Measurements from ENCODE around the gene COLEC12. TPM values are rescaled to one million over a fixed set of nuclear protein-coding genes. Genes with fewer than 3 reads are reported as not detected.

Gene COLEC12
- polyA plus RNA-seq, 3 donors, result 26.3 to 28.9 (median 28.3) TPM

- no peak for DNase-seq (ENCODE audit: extremely low read depth in 1 of 11, low read depth in 9 of 11, low spot score in 4 of 11)
These were observed 118.0 kb downstream of the COLEC12 start for GRCh38 chr18:382423-382984.

DNA sequence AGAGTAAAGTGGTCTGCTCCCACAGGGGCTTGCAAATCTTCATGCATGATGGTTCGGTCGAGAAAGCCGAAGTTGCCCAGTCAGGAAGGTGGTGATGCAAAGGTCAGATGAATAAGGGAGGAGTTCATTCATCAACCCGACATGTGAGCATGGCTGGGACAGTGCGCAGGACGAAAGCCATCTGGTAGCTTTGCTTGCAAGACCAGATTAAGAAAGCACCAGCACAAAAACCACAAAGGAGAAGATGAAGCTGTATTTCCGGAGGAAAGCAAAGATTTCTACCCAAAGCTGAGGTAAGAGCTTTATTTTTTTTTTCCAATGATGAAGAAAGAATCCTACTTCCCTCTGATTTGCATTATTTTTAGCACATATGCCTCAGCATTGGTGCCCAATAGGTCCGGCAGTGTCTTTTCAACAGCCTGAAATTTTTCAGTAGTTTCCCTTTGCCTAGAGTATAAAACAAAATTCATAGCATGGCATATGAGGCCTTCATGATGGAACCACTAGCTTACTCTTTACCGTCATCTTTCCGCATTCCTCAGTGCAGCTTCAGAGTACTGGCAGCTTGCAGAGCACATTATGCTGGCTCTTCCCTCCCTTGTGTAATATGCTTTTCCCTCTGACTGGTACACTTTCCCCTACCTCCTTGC, 120.7 kb downstream of the COLEC12 start:
- peak in 8 of 11 donors; percentile 45 to 75 (median 60) for DNase-seq (ENCODE audit: extremely low read depth in 1 of 11, low read depth in 9 of 11, low spot score in 4 of 11)

DNA sequence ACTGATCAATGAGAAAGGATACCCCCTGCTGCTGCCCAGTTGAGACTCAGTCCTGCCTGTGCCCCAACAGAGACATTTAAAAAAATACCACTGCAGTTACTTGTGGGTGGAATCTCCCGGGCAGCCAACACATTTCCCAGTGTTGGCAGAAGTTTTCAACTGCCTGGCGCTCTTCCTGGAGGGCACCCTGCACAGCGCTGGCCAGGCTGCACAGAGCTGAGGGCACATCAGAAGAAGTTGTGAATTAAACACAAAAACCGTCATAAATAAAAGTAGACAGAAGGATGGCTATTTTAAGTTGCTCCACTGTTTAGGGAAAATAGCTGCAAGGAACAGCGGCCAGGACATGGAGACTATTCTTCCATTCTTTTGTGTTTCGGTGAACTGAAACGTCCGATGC, 122.4 kb downstream of the COLEC12 start:
- no peak for DNase-seq (ENCODE audit: extremely low read depth in 1 of 11, low read depth in 9 of 11, low spot score in 4 of 11)

- no peak for DNase-seq (ENCODE audit: extremely low read depth in 1 of 11, low read depth in 9 of 11, low spot score in 4 of 11)
These were observed 123.4 kb downstream of the COLEC12 start for GRCh38 chr18:377088-377487.

- DNase-seq (ENCODE audit: extremely low read depth in 1 of 11, low read depth in 9 of 11, low spot score in 4 of 11), result no peak
These were observed 124.2 kb downstream of the COLEC12 start for GRCh38 chr18:376311-376710.

- DNase-seq (ENCODE audit: extremely low read depth in 1 of 11, low read depth in 9 of 11, low spot score in 4 of 11), result no peak
These were observed 125.8 kb downstream of the COLEC12 start for GRCh38 chr18:374721-375168.

DNA sequence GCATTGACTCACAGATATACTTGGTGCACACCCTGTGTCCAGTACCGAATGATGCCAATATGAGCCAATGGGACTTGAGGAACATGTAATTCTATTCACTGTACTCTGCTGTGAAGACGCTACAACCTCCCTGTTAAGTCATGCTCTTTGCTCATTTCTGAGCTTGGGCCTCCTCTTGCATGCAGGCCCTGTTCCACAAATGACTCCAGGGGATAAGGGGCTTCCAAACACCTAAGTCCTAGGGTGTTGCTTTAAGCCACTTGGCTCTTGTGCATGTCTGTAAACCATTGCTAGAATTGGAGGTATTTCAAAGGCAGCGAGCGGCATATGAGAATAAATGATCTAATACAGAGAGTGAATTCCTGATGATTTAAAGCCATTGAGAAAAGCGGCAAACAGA, 126.7 kb downstream of the COLEC12 start:
- no peak for DNase-seq (ENCODE audit: extremely low read depth in 1 of 11, low read depth in 9 of 11, low spot score in 4 of 11)

- no peak for DNase-seq (ENCODE audit: extremely low read depth in 1 of 11, low read depth in 9 of 11, low spot score in 4 of 11)
These were observed 128.9 kb downstream of the COLEC12 start for GRCh38 chr18:371609-371982.

GRCh38 chr18:370751-371608, 129.5 kb downstream of the COLEC12 start:
- DNase-seq (ENCODE audit: extremely low read depth in 1 of 11, low read depth in 9 of 11, low spot score in 4 of 11), result no peak

DNA sequence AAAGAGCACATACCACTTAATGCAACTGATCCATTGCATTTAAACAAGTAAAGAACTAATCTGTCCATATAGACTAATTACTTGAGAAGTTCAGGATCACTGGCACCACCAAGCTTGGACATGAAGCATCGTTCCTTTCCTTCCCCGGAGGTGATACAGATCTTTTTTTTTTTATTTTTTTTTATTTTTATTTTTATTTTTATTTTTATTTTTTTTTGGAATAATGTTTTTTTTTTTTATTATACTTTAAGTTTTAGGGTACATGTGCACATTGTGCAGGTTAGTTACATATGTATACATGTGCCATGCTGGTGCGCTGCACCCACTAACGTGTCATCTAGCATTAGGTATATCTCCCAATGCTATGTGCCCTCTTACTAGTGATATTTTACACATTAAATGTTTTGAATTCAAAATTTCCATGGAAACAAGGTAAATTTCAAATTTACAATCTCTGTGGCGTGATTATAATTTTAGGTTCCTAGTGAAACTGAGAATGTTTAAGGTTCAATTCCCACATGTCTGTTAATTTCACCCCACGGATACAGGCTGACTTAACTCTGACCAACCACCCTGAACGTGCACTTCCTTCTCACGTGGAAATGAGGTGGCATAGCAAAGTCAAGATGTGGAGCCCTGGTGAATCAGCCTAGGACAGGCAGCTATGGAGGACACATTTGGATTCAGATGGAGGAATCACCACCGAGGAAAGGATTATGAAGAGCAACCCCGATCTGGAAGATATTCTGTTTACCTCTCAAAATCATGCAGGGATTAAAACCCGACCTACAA, 131.1 kb downstream of the COLEC12 start:
- no peak for DNase-seq (ENCODE audit: extremely low read depth in 1 of 11, low read depth in 9 of 11, low spot score in 4 of 11)

- no peak for DNase-seq (ENCODE audit: extremely low read depth in 1 of 11, low read depth in 9 of 11, low spot score in 4 of 11)
These were observed 133.9 kb downstream of the COLEC12 start for GRCh38 chr18:366466-367061.

DNA sequence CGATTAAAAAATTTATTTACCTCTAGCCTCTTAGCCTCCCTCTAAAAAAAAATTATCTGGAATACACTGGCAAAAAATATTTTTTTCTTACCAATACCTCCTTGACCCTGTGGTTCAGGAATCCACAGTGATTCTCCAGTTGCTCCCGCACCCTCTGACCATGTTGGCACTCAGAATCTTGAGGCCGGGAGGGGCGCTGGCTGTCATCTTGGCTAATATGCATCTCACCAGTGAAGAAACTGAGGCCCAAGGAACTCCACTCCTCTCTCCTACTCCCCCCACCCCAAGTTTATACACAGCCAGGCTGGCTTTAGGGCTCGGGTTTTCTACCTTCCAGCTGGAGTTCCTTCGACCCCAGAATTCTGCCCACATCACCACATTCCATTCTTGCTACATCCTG, 134.8 kb downstream of the COLEC12 start:
- DNase-seq (ENCODE audit: extremely low read depth in 1 of 11, low read depth in 9 of 11, low spot score in 4 of 11), result no peak

DNA sequence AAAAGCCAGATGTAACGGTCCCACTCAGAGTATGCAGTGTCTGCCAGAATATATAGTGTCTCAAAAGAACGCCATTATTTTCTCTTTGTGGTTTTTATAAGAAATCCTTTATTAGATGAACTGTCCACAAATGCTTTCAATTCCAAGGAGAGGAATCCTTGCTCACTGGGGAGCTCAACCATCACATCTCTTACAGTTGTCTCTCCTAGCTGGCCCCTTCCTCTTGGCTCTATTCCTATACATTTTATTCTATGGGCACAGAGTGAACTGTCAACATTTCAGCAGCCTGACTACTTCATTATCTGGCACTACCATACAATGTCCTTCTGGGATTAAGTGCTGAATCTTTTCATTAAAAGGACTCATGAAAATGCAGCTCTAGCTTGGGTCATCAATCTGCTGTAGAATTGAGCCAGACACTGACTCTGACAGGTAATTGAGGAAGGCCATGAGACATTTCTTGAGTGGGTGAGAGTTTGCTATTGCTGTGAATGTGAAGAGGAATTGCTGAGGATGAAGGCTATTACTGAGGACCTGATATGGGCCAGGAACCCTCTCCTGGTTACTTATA, 136.2 kb downstream of the COLEC12 start:
- DNase-seq (ENCODE audit: extremely low read depth in 1 of 11, low read depth in 9 of 11, low spot score in 4 of 11), result no peak

DNA sequence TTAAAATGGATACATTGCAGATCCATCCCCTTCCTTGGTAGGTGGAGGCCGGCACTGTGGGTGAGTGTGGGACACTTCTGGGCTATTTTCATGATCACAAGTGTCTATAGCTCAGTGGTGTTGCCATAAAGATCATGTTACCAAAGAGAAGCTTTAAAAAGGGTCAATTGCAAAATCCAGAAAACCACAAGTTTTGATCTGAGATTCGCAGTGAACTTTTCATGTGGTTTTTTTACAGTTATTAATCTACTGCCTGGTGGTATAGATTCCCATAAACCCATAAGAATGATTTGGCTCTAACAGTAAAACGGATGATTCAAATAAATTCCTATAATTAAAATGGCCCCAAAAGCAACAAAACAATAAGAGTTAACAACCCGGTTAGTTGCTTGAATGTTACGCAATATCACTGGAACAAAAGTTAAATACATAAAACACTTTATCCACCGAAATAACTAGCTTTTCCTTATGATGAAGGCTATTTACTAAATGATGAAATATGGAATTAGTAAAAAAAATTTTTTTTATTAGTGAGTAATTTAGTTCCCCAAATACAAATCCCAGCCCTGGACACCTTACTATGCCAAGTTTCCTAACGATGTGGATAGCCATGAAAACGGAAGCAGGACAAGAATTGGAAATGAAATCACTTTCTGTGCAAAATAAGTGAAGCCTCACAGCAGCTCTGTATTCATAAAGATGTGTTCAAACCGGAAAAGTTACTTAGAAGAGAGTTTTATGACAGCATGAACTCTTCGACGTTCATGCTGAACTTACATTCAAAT, 137.0 kb downstream of the COLEC12 start:
- DNase-seq (ENCODE audit: extremely low read depth in 1 of 11, low read depth in 9 of 11, low spot score in 4 of 11), result no peak

DNA sequence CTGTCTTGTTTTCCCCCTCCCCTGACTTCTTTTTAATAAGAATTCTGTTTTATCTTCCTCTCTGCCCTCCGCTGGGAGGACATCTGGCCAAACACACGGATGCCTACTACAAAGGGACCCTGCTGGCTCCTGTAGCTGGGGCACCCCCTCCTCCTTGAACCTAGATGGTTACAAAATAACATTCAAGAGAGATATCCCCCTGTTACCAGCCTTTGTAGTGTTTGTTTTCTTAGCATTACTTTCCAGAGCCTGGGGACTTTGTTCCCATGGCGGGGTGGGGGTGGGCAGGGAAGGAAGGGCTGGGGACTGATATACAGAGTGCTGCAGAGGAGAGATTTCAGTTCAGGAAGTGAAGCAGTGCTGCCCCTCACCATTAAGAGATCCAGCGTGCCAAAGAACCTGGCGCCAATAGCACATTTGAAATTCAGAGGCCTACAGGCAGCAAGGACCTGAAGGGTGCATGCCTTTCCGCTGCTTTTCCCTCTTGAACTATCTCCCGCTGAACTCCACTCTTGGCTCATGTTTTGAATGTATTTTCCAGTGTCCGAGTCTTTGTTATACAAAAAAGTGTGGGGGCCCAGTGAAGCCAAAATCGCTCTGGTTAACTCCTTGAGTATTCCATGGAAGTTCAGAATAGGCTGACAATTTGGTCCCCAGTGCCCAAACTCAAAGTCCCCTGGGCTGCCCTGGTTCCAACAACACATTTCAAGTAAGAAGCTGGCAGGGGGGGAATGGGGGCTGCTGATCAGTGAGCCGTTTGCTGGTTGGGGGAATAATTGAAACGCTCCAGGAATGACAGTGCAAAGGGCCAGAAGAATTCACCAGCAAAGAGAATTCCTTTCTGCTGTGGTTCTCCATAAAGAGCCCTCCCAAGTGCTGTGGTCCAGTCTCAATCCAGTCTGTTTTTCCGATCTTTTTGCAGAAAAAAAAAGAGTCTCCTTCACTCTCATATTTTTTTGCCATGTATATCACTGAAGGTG, 137.9 kb downstream of the COLEC12 start:
- no peak for DNase-seq (ENCODE audit: extremely low read depth in 1 of 11, low read depth in 9 of 11, low spot score in 4 of 11)

DNA sequence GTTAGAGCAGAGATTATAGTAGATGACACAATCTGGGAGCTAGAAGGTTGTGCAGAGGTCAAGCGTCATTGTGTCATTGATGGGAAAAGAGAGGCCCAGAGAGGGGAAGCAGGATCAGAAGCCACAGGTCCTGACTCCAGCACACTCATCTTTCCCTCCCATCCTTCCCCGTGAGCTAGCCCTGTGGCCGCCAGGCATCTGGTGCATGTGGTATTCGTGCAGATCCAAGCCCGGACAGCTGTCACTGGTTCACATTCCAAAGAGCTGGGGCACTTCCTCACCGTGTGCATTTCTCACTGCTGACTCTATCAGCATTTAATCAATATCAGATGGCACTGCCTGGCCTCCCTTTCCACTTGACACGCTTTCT, 138.6 kb downstream of the COLEC12 start:
- no peak for DNase-seq (ENCODE audit: extremely low read depth in 1 of 11, low read depth in 9 of 11, low spot score in 4 of 11)
